ENCODE data around the gene WFDC9. TPM values are rescaled to one million over a fixed set of nuclear protein-coding genes. Genes with fewer than 3 reads are reported as not detected.
"Not testable (repeated sequence)": the region's sequence is repeated elsewhere in the genome, so short reads cannot be mapped to it uniquely, and the experiment has no call there.

Gene WFDC9
- total RNA-seq, 1 donor from 2014 or later: not detected

DNA sequence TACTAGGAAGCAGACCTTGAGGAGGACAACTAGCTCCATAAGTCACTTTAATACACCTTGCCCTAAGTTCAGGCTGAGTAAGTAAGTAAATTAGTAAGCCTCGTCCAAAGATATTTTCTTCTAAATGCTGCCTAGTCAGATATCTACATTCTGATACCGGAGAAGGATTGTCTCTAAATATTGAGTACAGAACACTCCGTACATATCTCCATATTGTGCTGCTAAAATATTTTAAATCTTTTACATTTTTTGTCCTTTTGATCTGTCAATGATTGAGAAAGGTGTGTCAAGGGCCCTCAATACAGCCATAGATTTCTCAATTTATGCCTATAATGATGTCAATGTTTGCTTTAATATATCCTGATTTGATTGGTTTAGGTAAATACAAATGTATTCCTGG lies 55.2 kb downstream of the WFDC9 start:
- H3K4me3 Mint-ChIP-seq (ENCODE audit: unreplicated experiment): no peak overlapping the region
- no peaks in the 10 kb centered on the region for H3K9me3 Mint-ChIP-seq (ENCODE audit: unreplicated experiment)
- no peaks in the 10 kb centered on the region for H3K36me3 Mint-ChIP-seq (ENCODE audit: low read depth, unreplicated experiment)
- H3K27ac Mint-ChIP-seq (ENCODE audit: unreplicated experiment): no peak overlapping the region
- DNase-seq (ENCODE audit: low spot score): no peak
- H3K27me3 Mint-ChIP-seq (ENCODE audit: unreplicated experiment): no peaks in the 10 kb centered on the region
- TF ChIP-seq, protein P1, sequence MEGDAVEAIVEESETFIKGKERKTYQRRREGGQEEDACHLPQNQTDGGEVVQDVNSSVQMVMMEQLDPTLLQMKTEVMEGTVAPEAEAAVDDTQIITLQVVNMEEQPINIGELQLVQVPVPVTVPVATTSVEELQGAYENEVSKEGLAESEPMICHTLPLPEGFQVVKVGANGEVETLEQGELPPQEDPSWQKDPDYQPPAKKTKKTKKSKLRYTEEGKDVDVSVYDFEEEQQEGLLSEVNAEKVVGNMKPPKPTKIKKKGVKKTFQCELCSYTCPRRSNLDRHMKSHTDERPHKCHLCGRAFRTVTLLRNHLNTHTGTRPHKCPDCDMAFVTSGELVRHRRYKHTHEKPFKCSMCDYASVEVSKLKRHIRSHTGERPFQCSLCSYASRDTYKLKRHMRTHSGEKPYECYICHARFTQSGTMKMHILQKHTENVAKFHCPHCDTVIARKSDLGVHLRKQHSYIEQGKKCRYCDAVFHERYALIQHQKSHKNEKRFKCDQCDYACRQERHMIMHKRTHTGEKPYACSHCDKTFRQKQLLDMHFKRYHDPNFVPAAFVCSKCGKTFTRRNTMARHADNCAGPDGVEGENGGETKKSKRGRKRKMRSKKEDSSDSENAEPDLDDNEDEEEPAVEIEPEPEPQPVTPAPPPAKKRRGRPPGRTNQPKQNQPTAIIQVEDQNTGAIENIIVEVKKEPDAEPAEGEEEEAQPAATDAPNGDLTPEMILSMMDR (IDR thresholded peaks at IDR 0.05; ENCODE audit: unreplicated experiment): no peak
- peaks cover 2% of the 10 kb centered on the region for H3K4me1 Mint-ChIP-seq (ENCODE audit: unreplicated experiment)

DNA sequence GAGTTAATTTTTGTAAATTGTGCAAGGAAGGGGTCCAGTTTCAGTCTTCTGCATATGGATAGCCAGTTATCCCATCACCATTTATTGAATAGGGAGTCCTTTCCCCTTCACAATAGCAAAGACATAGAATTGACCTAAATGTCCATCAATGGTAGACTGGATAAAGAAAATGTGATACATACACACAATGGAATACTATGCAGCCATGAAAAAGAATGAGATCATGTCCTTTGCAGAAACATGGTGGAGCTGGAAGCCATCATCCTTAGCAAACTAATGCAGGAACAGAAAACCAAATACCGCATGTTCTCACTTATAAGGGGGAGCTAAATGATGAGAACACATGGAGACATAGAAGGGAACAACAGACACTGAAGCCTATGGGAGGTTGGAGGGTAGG lies 61.4 kb downstream of the WFDC9 start:
- not testable (repeated sequence) for DNase-seq (ENCODE audit: low spot score); H3K36me3 Mint-ChIP-seq (ENCODE audit: low read depth, unreplicated experiment); H3K27ac Mint-ChIP-seq (ENCODE audit: unreplicated experiment); H3K4me3 Mint-ChIP-seq (ENCODE audit: unreplicated experiment); H3K27me3 Mint-ChIP-seq (ENCODE audit: unreplicated experiment); H3K9me3 Mint-ChIP-seq (ENCODE audit: unreplicated experiment); H3K4me1 Mint-ChIP-seq (ENCODE audit: unreplicated experiment)

DNA sequence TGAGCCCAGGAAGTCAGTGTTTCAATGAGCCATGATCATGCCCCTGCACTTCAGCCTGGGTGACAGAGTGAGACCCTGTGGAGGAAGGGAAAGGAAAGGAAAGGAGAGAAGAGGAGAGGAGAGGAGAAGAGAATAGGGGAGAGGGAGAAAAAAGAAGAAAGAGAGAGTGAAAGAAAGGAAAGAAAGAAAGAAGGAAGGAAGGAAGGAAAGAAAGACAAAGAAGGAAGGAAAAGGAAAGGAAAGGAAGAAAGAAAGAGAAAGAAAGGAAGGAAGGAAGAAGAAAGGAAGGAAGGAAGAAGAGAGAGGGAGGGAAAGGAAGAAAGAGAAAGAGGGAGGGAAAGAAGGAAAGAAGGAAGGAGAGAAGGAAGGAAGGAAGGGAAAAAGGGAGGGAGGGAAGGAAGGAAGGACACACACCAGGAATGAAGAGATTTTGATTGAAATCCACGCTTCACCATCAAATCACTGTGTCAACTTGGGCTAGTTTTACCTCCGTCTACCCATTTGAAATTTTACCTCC lies 66.3 kb downstream of the WFDC9 start:
- no peak overlapping the region for H3K27ac Mint-ChIP-seq (ENCODE audit: unreplicated experiment)
- TF ChIP-seq, protein P1 (IDR thresholded peaks at IDR 0.05; ENCODE audit: unreplicated experiment): no peak
- no peak for DNase-seq (ENCODE audit: low spot score)
- H3K4me3 Mint-ChIP-seq (ENCODE audit: unreplicated experiment): no peak overlapping the region
- no peaks in the 10 kb centered on the region for H3K4me1 Mint-ChIP-seq (ENCODE audit: unreplicated experiment)
- H3K36me3 Mint-ChIP-seq (ENCODE audit: low read depth, unreplicated experiment): no peaks in the 10 kb centered on the region
- peaks cover 2% of the 10 kb centered on the region for H3K27me3 Mint-ChIP-seq (ENCODE audit: unreplicated experiment)
- H3K9me3 Mint-ChIP-seq (ENCODE audit: unreplicated experiment): peaks cover 4% of the 10 kb centered on the region

Other genes starting within 250 kb of the WFDC9 start
- gene DBNDD2, start 223.0 kb downstream of the WFDC9 start, total RNA-seq (ENCODE audit: unreplicated experiment): 2.0 TPM
- gene PIGT, start 215.1 kb downstream of the WFDC9 start, total RNA-seq (ENCODE audit: unreplicated experiment): 68.6 TPM
- 4.6 TPM for gene WFDC2, start 161.5 kb downstream of the WFDC9 start, total RNA-seq (ENCODE audit: unreplicated experiment)
- not detected for gene SPINT3, start 115.7 kb downstream of the WFDC9 start, total RNA-seq (ENCODE audit: unreplicated experiment)
- gene WFDC6, start 91.8 kb downstream of the WFDC9 start, total RNA-seq (ENCODE audit: unreplicated experiment): not detected
- not detected for gene EPPIN, start 83.9 kb downstream of the WFDC9 start, total RNA-seq (ENCODE audit: unreplicated experiment)
- gene WFDC8, start 52.0 kb downstream of the WFDC9 start, total RNA-seq (ENCODE audit: unreplicated experiment): not detected
- gene WFDC10A, start 1.5 kb downstream of the WFDC9 start, total RNA-seq (ENCODE audit: unreplicated experiment): not detected
- gene WFDC11, start 39.0 kb upstream of the WFDC9 start, total RNA-seq (ENCODE audit: unreplicated experiment): not detected
- gene WFDC13, start 70.8 kb upstream of the WFDC9 start, total RNA-seq (ENCODE audit: unreplicated experiment): not detected
- gene WFDC10B, start 73.7 kb upstream of the WFDC9 start, total RNA-seq (ENCODE audit: unreplicated experiment): not detected
- not detected for gene SPINT4, start 91.1 kb upstream of the WFDC9 start, total RNA-seq (ENCODE audit: unreplicated experiment)
- not detected for gene WFDC3, start 160.6 kb upstream of the WFDC9 start, total RNA-seq (ENCODE audit: unreplicated experiment)
- 36.9 TPM for gene DNTTIP1, start 160.7 kb upstream of the WFDC9 start, total RNA-seq (ENCODE audit: unreplicated experiment)
- gene UBE2C, start 181.4 kb upstream of the WFDC9 start, total RNA-seq (ENCODE audit: unreplicated experiment): 22.9 TPM
- gene TNNC2, start 196.0 kb upstream of the WFDC9 start, total RNA-seq (ENCODE audit: unreplicated experiment): not detected
- 11.9 TPM for gene SNX21, start 202.5 kb upstream of the WFDC9 start, total RNA-seq (ENCODE audit: unreplicated experiment)
- gene ACOT8, start 226.1 kb upstream of the WFDC9 start, total RNA-seq (ENCODE audit: unreplicated experiment): 25.3 TPM
- 6.7 TPM for gene ZSWIM3, start 226.3 kb upstream of the WFDC9 start, total RNA-seq (ENCODE audit: unreplicated experiment)
- gene ZSWIM1, start 249.9 kb upstream of the WFDC9 start, total RNA-seq (ENCODE audit: unreplicated experiment): 12.6 TPM

Measured in endothelial cell (in vitro differentiated cells).